DMS79 treated with DMSO at 0.1 percent for 48 hours (cell line): Measurements from ENCODE around the gene ARHGEF6.
"Not testable (repeated sequence)": the region's sequence is repeated elsewhere in the genome, so short reads cannot be mapped to it uniquely, and the experiment has no call there.

Experiments used
- DNase-seq: peaks from one replicate; lab custom pipeline; 2025; lab: John Stamatoyannopoulos, UW

Gene ARHGEF6

GRCh38 chrX:136781180-136781797, 557 bp upstream of the ARHGEF6 start:
- DNase-seq: no peak

- DNase-seq: no peak
These were observed 491 bp downstream of the ARHGEF6 start for GRCh38 chrX:136780241-136780640.

- no peak for DNase-seq
These were observed 1.4 kb downstream of the ARHGEF6 start for GRCh38 chrX:136779346-136779781.

GRCh38 chrX:136778916-136779315, 1.8 kb downstream of the ARHGEF6 start:
- no peak for DNase-seq

- DNase-seq: no peak
These were observed 2.7 kb downstream of the ARHGEF6 start for GRCh38 chrX:136778020-136778419.

- DNase-seq: no peak
These were observed 7.1 kb downstream of the ARHGEF6 start for GRCh38 chrX:136773648-136774047.

- DNase-seq: not testable (repeated sequence)
These were observed 8.9 kb downstream of the ARHGEF6 start for GRCh38 chrX:136771869-136772268.

GRCh38 chrX:136768469-136769084, 12.2 kb downstream of the ARHGEF6 start:
- DNase-seq: no peak

- DNase-seq: peak; percentile 1
These were observed 13.4 kb downstream of the ARHGEF6 start for GRCh38 chrX:136767104-136767941.

- DNase-seq: no peak
These were observed 14.0 kb downstream of the ARHGEF6 start for GRCh38 chrX:136766785-136767103.

GRCh38 chrX:136765821-136766356, 14.8 kb downstream of the ARHGEF6 start:
- DNase-seq: no peak

GRCh38 chrX:136764206-136764605, 16.5 kb downstream of the ARHGEF6 start:
- no peak for DNase-seq

GRCh38 chrX:136762820-136763452, 17.8 kb downstream of the ARHGEF6 start:
- no peak for DNase-seq

- no peak for DNase-seq
These were observed 19.3 kb downstream of the ARHGEF6 start for GRCh38 chrX:136761421-136761820.

- no peak for DNase-seq
These were observed 20.8 kb downstream of the ARHGEF6 start for GRCh38 chrX:136759968-136760367.

GRCh38 chrX:136755411-136755810, 25.3 kb downstream of the ARHGEF6 start:
- no peak for DNase-seq

- DNase-seq: no peak
These were observed 26.1 kb downstream of the ARHGEF6 start for GRCh38 chrX:136754651-136755050.

- no peak for DNase-seq
These were observed 27.9 kb downstream of the ARHGEF6 start for GRCh38 chrX:136752796-136753195.

- DNase-seq: no peak
These were observed 28.4 kb downstream of the ARHGEF6 start for GRCh38 chrX:136752346-136752745.

- no peak for DNase-seq
These were observed 30.4 kb downstream of the ARHGEF6 start for GRCh38 chrX:136750364-136750763.

- no peak for DNase-seq
These were observed 33.4 kb downstream of the ARHGEF6 start for GRCh38 chrX:136747003-136747986.
